Uterus (tissue), 2 donors: ENCODE data around the gene TSEN54.

Experiments
- CTCF ChIP-seq, 4 experiments: fragments of 200-600 bp in 2 of 4; fragments of 450-650 bp in 2 of 4; sonication (generic) in 2 of 4; IDR thresholded peaks; one replicate each; pipeline ENCODE4 v1.5.1; 2016 to 2019; ENCODE audit warnings: antibody characterized with exemption in 4 of 4, mild to moderate bottlenecking in 2 of 4, moderate library complexity in 1 of 4
- POLR2A ChIP-seq, 2 donors: fragments of 450-650 bp; IDR thresholded peaks; one replicate each; pipeline ENCODE4 v1.6.1; 2016; ENCODE audit warnings: antibody characterized with exemption in 2 of 2, mild to moderate bottlenecking in 1 of 2, moderate library complexity in 1 of 2

DNA sequence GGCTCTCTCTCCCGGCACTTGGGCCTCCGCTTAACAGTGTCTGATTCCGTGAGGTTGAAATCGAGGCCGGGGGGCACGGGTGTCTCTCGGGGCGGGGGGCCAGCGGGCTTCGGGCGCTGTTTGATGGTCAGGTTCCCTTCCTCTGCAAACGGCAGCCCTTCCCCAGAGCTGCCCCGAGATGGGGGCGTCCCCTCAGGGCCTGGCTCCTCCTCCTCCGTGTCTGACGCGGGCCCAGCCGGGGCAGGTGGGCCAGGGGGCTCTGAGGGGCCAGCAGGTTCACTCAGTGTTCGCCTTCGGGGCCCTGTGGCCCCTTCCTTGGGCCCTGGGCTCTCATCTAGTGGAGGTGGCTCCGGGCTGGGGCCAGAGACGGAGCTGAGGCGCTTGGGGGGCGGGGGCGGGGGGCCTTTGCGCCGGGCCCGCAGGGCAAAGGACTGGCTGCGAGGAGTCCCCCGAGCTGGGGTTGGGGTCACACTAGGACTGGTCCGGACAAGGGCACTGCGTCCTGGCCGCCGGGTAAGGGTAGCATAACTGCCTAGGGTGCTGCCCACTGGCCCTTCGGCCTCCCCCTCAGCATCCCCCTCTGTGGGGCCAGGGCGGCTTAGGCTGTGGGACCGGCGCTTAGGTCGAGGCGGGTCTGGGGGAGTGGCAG is 14.1 kb upstream of the TSEN54 start:
- TF ChIP-seq CTCF (IDR thresholded peaks at IDR 0.05) = no peak
- no peak for TF ChIP-seq POLR2A (IDR thresholded peaks at IDR 0.05)
